Small intestine (tissue), 7 donors: ENCODE results near the gene SEC16B. TPM values are rescaled to one million over a fixed set of nuclear protein-coding genes. Genes with fewer than 3 reads are reported as not detected.

Experiments used
- DNase-seq, 2 donors: peaks; one replicate each; pipeline versions ENCODE4 v3.0.0 to v3.0.0-alpha.2; 2013
- FAIRE-seq: peaks from 2 replicates; lab custom pipeline; 2012; peaks lifted over from hg19 to GRCh38; lab: Jason Lieb, UNC
- H3K27ac ChIP-seq, 3 donors: one replicate each; pipeline ENCODE4 v1.5.1; 2013; ENCODE audit warnings: low read length in 2 of 3, mild to moderate bottlenecking in 2 of 3, control low read depth in 1 of 3, inconsistent platforms in 1 of 3, low read depth in 1 of 3, moderate library complexity in 1 of 3
- H3K27me3 ChIP-seq, 3 donors: one replicate each; pipeline ENCODE4 v1.6.1; 2013; ENCODE audit warnings: low read length in 3 of 3, inconsistent platforms in 1 of 3; ENCODE audit not compliant: control insufficient read depth in 3 of 3, insufficient read depth in 3 of 3
- H3K36me3 ChIP-seq, 3 donors: one replicate each; pipeline ENCODE4 v1.6.1; 2013; ENCODE audit warnings: low read length in 3 of 3, inconsistent platforms in 1 of 3, low read depth in 1 of 3, mild to moderate bottlenecking in 1 of 3, moderate library complexity in 1 of 3; ENCODE audit not compliant: control insufficient read depth in 3 of 3, insufficient read depth in 2 of 3
- H3K4me1 ChIP-seq, 3 donors: one replicate each; pipeline ENCODE4 v1.6.1; 2013; ENCODE audit warnings: low read length in 2 of 3, inconsistent platforms in 1 of 3, low read depth in 1 of 3, mild to moderate bottlenecking in 1 of 3, moderate library complexity in 1 of 3; ENCODE audit not compliant: control insufficient read depth in 3 of 3, insufficient read depth in 2 of 3
- H3K4me3 ChIP-seq, 3 donors: one replicate each; pipeline ENCODE4 v1.5.1; 2013; ENCODE audit warnings: low read length in 3 of 3, control low read depth in 1 of 3, inconsistent platforms in 1 of 3, low read depth in 1 of 3, mild to moderate bottlenecking in 1 of 3, moderate library complexity in 1 of 3
- H3K9me3 ChIP-seq, 2 donors: one replicate each; pipeline ENCODE4 v1.6.1; 2013; ENCODE audit warnings: low read depth in 1 of 2, low read length in 1 of 2; ENCODE audit not compliant: control insufficient read depth in 2 of 2, insufficient read depth in 1 of 2
- WGBS, 3 donors: extraction: QIAGEN DNeasy Blood & Tissue Kit; methylation state at CpG; one replicate each; pipeline ENCODE4 v1.1.7; 2013; 5-methylcytosine and 5-hydroxymethylcytosine counted together
- polyA plus RNA-seq, 4 donors: library from polyadenylated mRNA; stranded (reverse) in 3 of 4; unstranded in 1 of 4; fragments of 200-250 nt in 3 of 4; fragments of 120-200 nt in 1 of 4; gene quantifications; one replicate each; pipeline versions ENCODE4 v1.2.1 to v1.2.3, GENCODE V29; 2013
- donor health status: healthy with polysubstance abuse.
- donor health status: control.
- donor health status: control.
- donor health status: Bipolar disorder and iron deficiency.
- donor health status: healthy.

SEC16B gene
- polyA plus RNA-seq, 4 donors = 10.2 to 68.0 (median 32.4) TPM

GRCh38 chr1:177933881-177934280 is 36.0 kb downstream of the SEC16B start:
- 80 to 90% (median 84%) methylated on average over 1 of the region's 1 CpG for WGBS, 3 donors

DNA sequence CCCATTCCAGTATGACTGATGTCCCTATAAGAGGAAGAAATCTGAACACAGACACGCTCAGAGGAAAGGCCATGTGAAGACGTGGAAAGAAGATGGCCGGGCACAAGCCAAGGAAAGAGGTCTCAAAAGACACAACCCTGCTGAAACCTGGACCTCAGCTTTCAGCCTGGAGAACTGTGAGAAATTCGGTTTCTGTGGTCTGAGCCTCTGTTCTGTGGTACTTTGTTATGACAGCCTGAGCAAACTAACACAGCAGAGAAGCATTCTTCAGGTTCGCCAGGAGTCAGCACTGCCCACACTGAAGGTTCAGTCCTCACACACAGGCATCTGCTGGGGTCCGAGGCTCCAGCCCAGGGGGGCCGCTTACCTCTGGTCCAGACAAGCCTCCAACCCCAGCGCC is 37.7 kb downstream of the SEC16B start:
- Histone ChIP-seq H3K9me3 (no peaks in the 10 kb centered on the region), H3K36me3 (peaks cover 0 to 44% (median 36%) of the 10 kb centered on the region in 3 donors), H3K4me1 (no peaks in the 10 kb centered on the region), H3K4me3 (no peak overlapping the region), H3K27me3 (no peaks in the 10 kb centered on the region), H3K27ac (no peak overlapping the region)
- WGBS, 3 donors = 80 to 88% (median 83%) methylated on average over 8 of the region's 8 CpGs
- FAIRE-seq (no peak), DNase-seq (no peak)

More at GRCh38 chr1:177933881-177934280, 36.0 kb downstream of the SEC16B start:
- no peaks in the 10 kb centered on the region for H3K27me3 ChIP-seq
- FAIRE-seq (no peak), DNase-seq (no peak)
- H3K4me3 ChIP-seq = no peak overlapping the region
- H3K4me1 ChIP-seq = no peaks in the 10 kb centered on the region
- no peak overlapping the region for H3K27ac ChIP-seq
- no peaks in the 10 kb centered on the region for H3K9me3 ChIP-seq
- peaks cover 0 to 51% (median 31%) of the 10 kb centered on the region in 3 donors for H3K36me3 ChIP-seq

- 70 to 89% (median 71%) methylated on average over 2 of the region's 2 CpGs for WGBS, 3 donors
Observed at GRCh38 chr1:177928952-177929351, 40.9 kb downstream of the SEC16B start.

DNA sequence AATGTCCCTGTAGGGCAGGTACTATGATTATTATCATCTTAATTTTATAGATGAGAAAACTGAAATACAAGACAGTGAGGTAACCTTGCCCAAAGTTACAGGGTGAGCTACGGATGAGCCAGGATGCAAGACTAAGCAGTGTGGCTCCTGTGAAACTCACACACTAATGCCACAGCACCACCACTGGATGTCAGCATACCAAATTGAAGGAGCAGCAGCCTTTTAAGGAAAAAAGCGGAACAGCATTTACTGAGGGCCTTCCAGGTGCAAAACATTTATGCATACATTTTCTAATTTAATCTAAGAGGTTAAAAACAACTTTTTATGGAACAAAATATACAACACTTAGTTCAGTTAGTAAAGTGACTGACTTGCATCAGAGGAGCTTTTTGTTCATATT is 41.7 kb downstream of the SEC16B start:
- H3K27me3 ChIP-seq = no peaks in the 10 kb centered on the region
- no peak for FAIRE-seq
- peaks cover 0 to 26% (median 19%) of the 10 kb centered on the region in 3 donors for H3K36me3 ChIP-seq

More at GRCh38 chr1:177928952-177929351, 40.9 kb downstream of the SEC16B start:
- DNase-seq = no peak
- Histone ChIP-seq H3K27ac (no peak overlapping the region), H3K4me1 (no peaks in the 10 kb centered on the region), H3K27me3 (no peaks in the 10 kb centered on the region), H3K4me3 (no peak overlapping the region), H3K9me3 (no peaks in the 10 kb centered on the region), H3K36me3 (peaks cover 0 to 26% (median 25%) of the 10 kb centered on the region in 3 donors)
- no peak for FAIRE-seq

DNA sequence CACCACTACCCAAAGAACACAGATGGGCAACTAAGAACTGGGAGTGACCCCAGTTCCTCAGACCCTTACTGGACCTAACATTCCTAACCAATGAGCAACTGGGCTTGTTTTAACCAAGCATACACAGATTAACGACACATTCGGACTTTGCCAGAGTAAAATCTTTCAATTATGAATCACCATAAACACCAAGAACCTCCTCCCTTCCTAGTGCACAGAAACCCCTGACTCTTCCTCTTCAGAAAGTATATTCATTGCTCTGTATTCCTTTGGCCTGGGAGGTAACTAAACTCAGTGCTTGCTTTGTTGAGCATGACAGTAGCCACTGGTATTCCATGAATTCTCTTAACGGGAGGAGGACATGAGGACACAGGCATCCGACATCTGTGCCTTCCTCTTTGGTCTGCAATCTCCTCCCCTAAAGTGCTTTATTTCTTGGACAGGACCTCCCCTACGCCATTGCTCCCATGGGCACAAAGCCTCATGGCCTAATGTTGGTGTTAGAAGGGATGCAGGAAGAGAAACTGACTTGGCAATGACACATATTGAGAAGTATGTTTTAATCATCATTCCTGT is 42.7 kb downstream of the SEC16B start:
- FAIRE-seq (no peak), DNase-seq (no peak)
- H3K36me3 ChIP-seq = peaks cover 0 to 21% (median 8%) of the 10 kb centered on the region in 3 donors
- no peaks in the 10 kb centered on the region for H3K4me1 ChIP-seq
- no peak overlapping the region for H3K4me3 ChIP-seq
- no peak overlapping the region for H3K27ac ChIP-seq
- WGBS, 3 donors = 76 to 84% (median 83%) methylated on average over 5 of the region's 5 CpGs
- H3K9me3 ChIP-seq = no peaks in the 10 kb centered on the region
- H3K27me3 ChIP-seq = no peaks in the 10 kb centered on the region

More for the DNA sequence above, 41.7 kb downstream of the SEC16B start:
- Histone ChIP-seq H3K4me1 (no peaks in the 10 kb centered on the region), H3K4me3 (no peak overlapping the region), H3K9me3 (no peaks in the 10 kb centered on the region), H3K27ac (no peak overlapping the region)
- WGBS, 3 donors = 91 to 97% (median 94%) methylated on average over 2 of the region's 2 CpGs
- DNase-seq = no peak

DNA sequence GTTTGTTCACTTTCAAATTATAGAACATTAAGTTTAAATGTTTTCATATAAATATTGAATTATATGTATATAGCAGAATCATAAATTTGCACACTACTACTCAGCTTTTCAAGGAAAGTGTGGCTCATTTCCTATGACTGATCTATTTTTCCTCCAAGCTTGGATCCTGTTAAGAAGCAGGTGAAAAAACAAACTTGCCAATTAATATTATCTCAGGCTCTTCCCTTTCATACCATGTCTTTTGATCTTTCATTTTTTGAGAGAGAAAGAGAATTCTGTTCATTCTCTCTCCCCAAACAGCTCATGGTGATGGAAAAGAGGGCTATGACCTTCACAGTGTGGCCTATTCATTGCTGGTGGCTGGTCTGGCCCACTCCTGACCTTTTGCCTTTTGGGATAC is 43.7 kb downstream of the SEC16B start:
- FAIRE-seq (no peak), DNase-seq (no peak)
- Histone ChIP-seq H3K36me3 (peaks cover 0 to 21% (median 7%) of the 10 kb centered on the region in 3 donors), H3K27ac (no peak overlapping the region), H3K9me3 (no peaks in the 10 kb centered on the region), H3K4me1 (no peaks in the 10 kb centered on the region), H3K4me3 (no peak overlapping the region), H3K27me3 (no peaks in the 10 kb centered on the region)

GRCh38 chr1:177925006-177925405 is 44.9 kb downstream of the SEC16B start:
- no peak for DNase-seq
- Histone ChIP-seq H3K27me3 (no peaks in the 10 kb centered on the region), H3K27ac (no peak overlapping the region)

DNA sequence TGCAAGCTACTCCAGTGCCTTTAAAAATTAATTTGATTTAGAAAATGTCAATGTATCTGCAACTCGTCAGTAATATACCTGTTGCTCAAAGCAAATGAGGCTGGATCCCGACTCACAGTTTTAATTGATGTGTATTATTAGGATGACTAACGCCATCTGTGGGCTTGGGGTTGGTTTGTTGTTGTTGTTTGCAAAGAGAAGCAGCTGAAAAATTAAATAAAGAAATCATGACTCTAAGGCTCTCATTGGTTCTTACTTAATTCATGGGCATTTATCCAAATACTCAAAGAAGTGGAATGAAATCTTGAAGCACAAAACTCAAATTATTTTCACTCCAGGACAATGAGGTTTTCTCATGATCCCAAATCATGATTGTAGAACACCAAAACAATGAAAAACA is 46.4 kb downstream of the SEC16B start:
- FAIRE-seq (no peak), DNase-seq (no peak)
- Histone ChIP-seq H3K9me3 (no peaks in the 10 kb centered on the region), H3K27me3 (no peaks in the 10 kb centered on the region), H3K27ac (no peak overlapping the region), H3K36me3 (peaks cover 0 to 9% (median 0%) of the 10 kb centered on the region in 3 donors), H3K4me3 (no peak overlapping the region), H3K4me1 (no peaks in the 10 kb centered on the region)
- WGBS, 3 donors = 74 to 81% (median 74%) methylated on average over 3 of the region's 3 CpGs

More at GRCh38 chr1:177925006-177925405, 44.9 kb downstream of the SEC16B start:
- 36 to 65% (median 62%) methylated on average over 2 of the region's 2 CpGs for WGBS, 3 donors
- no peak for FAIRE-seq
- peaks cover 0 to 16% (median 7%) of the 10 kb centered on the region in 3 donors for H3K36me3 ChIP-seq
- H3K4me3 ChIP-seq = no peak overlapping the region
- no peaks in the 10 kb centered on the region for H3K4me1 ChIP-seq
- H3K9me3 ChIP-seq = no peaks in the 10 kb centered on the region

- no peak for DNase-seq
- no peak overlapping the region for H3K27ac ChIP-seq
- no peaks in the 10 kb centered on the region for H3K9me3 ChIP-seq
- WGBS, 3 donors = 84 to 88% (median 87%) methylated on average over 3 of the region's 3 CpGs
- no peaks in the 10 kb centered on the region for H3K4me1 ChIP-seq
- peaks cover 0 to 2% (median 0%) of the 10 kb centered on the region in 3 donors for H3K36me3 ChIP-seq
- no peaks in the 10 kb centered on the region for H3K27me3 ChIP-seq
- FAIRE-seq = no peak
- no peak overlapping the region for H3K4me3 ChIP-seq
Observed at GRCh38 chr1:177922209-177922608, 47.6 kb downstream of the SEC16B start.
